ENCODE measurements around the gene ASB6. TPM values are rescaled to one million over a fixed set of nuclear protein-coding genes. Genes with fewer than 3 reads are reported as not detected.

The ASB6 gene
- total and polyA plus RNA-seq, 2 of the 13 experiments (the other 11 are each of a cell fraction or from before 2014, with no cell fraction given), result 8.2 to 8.4 TPM

- TF ChIP-seq HOXA5 (CRISPR knock-in tag; IDR thresholded peaks at IDR 0.05) (peak; percentile 45; the same call in 1 of the 2 replicates), FOXK2 (IDR thresholded peaks at IDR 0.05) (no peak), E2F1 (CRISPR knock-in tag; IDR thresholded peaks at IDR 0.05) (peak; percentile 72; the same call in 1 of the 2 replicates), HMGXB4 (CRISPR knock-in tag; IDR thresholded peaks at IDR 0.05; ENCODE audit: borderline replicate concordance in 1 of 2, low read depth in 1 of 2) (peak; percentile 98 to 99), ZKSCAN8 (CRISPR knock-in tag; IDR thresholded peaks at IDR 0.05; ENCODE audit: borderline replicate concordance) (peak; percentile 88; the same call in 1 of the 2 replicates), REPIN1 (CRISPR knock-in tag; IDR thresholded peaks at IDR 0.05; ENCODE audit: borderline replicate concordance, low read depth) (peak; percentile 97), HMGXB3 (CRISPR knock-in tag; IDR thresholded peaks at IDR 0.05; ENCODE audit: borderline replicate concordance) (peak; percentile 76; the same call in 1 of the 2 replicates), MYNN (CRISPR knock-in tag; IDR thresholded peaks at IDR 0.05; ENCODE audit: low read depth) (0 out of 2 replicates have a peak, but pooled peaks have one; percentile 24), RELA (CRISPR knock-in tag; IDR thresholded peaks at IDR 0.05) (peak; percentile 92), ZFY (CRISPR knock-in tag; IDR thresholded peaks at IDR 0.05) (peak; percentile 89), RXRA (CRISPR knock-in tag; IDR thresholded peaks at IDR 0.05) (peak; percentile 86), ZNF761 (CRISPR knock-in tag; conservative IDR thresholded peaks at IDR 0.05) (peak; percentile 95), CBX2 (IDR thresholded peaks at IDR 0.05; ENCODE audit: low read depth, low read length) (no peak), CBX2 (CRISPR knock-in tag; IDR thresholded peaks at IDR 0.05; ENCODE audit: low read depth) (no peak), ZBTB39 (CRISPR knock-in tag; IDR thresholded peaks at IDR 0.05) (no peak), KDM2A (CRISPR knock-in tag; IDR thresholded peaks at IDR 0.05; ENCODE audit: borderline replicate concordance, low read depth) (peak; percentile 95), MED1 (CRISPR knock-in tag; IDR thresholded peaks at IDR 0.05) (peak; percentile 77), MXD3 (CRISPR knock-in tag; IDR thresholded peaks at IDR 0.05) (peak; percentile 62; the same call in 1 of the 2 replicates), ZNF296 (CRISPR knock-in tag; conservative IDR thresholded peaks at IDR 0.05) (peak; percentile 99)
These were observed at the start of gene ASB6 (continued) for GRCh38 chr9:129641750-129642585.
